NCI-H1436 treated with DMSO at 0.1 percent for 48 hours (cell line): Measurements from ENCODE around the gene TBL1XR1.
"Not testable (repeated sequence)": the region's sequence is repeated elsewhere in the genome, so short reads cannot be mapped to it uniquely, and the experiment has no call there.

Source experiments
- DNase-seq: peaks from one replicate; lab custom pipeline; 2025; lab: John Stamatoyannopoulos, UW

Gene TBL1XR1

DNA sequence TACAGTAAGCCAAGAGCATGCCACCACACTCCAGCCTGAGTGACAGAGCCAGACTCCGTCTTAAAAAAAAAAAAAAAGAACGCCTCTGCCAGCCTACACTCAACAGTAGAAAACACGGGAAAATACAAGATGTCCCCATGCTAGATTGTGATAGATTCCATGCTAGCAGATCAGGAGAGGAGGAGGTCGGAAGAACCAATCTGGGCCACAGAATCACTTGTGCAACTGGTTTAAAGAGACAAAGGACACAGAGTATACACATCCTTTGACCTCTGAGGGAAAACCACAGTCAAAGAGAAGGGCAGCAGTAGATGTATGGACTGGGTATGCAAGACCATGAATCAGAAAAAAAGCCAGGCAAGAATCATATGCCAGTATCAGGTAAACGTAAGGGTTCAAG is 15.9 kb downstream of the TBL1XR1 start:
- no peak for DNase-seq

DNA sequence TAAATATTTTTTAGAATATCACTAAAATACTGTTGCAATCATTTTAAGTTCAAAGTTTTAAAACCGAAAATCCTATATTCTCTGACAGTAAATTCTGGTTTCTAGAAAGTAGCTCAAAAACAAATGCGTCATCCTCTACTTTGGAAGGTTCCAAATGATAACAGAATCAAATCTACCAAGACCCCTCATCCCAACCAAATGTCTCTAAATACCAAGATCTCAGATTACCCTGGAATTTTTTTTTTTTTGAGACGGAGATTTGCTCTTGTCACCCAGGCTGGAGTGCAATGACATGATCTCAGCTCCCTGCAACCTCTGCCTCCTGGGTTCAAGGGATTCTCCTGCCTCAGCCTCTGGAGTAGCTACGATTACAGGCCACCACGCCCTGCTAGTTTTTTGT is 16.8 kb downstream of the TBL1XR1 start:
- no peak for DNase-seq

DNA sequence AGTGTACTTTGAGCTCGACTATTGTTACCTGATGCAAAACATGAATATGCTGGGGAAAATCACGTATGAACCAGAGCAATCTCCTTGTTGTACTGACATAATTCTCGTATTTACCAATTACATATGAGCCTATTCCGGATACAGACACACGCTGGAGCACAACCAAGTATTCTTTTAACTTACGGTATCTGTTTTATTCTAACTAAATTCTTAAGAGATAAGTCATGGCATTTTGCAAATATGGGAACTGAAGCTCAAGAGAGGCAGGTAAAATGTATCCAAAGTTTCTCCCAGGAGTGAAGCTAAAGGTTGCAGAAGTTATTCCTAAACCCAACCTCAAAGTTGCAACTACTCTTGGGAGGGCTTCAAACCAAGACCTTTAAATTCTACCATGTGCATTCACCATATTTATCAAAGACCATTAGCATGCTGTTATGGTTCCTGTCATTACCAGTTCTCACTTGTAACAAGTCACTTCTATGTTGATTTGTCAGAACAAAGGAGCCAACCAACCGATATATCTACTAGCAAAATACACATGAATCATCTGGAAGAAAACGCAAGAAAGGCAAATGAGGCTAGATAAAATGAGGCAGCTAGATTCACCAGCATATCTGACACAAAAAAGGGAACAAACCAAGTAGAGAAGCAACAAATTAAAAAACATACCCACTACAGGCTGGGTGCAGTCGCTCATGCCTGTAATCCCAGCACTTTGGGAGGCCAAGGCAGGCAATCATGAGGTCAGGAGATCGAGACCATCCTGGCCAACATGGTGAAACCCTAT is 17.8 kb downstream of the TBL1XR1 start:
- no peak for DNase-seq

DNA sequence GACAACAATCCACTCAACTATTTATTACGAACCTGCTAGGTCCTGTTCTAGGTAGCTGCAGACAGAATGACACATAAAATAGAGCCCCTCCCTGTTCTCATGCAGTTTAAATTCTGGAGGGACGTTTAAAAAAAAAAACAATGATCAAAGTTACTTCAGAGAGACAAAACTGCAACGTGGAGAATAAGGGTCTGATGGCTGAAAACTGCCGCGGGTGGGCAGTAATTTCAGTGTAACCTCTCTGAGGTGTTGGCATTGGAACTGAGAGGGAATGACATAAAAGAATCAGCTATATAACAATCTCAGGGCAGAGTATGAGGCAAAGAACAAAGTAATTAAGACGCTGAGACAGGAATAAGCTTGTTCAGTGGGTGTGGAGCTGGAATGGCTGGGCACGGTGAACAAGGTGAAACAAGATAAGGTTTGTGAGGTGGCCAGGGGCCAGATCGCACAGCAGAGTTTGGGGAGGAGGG is 19.5 kb downstream of the TBL1XR1 start:
- DNase-seq = no peak

DNA sequence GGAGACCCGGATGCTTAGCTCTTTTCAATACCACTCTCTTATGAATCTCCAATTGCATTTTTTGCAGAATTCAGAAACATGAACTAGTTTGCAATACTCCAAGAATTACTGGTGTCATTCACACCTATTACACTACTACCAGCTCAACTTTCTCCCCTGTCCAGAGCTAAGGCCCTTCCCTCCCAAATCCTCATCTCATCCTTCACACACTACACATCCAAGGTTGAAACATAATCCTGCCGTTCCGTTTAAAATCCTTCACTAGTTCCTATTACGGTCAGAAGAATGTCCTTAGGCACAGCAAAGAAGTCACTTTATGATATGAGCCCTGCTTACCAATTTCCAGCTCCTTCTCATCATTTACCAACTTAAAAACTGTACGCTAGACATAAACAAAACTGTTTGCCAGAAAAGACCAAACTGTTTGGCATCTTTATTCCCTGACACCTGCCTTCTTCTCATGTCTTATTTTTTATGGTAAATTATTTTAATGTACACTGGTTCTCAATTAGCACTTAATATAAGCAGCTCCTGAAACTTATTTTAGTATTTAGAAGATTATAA is 22.6 kb downstream of the TBL1XR1 start:
- DNase-seq = no peak

DNA sequence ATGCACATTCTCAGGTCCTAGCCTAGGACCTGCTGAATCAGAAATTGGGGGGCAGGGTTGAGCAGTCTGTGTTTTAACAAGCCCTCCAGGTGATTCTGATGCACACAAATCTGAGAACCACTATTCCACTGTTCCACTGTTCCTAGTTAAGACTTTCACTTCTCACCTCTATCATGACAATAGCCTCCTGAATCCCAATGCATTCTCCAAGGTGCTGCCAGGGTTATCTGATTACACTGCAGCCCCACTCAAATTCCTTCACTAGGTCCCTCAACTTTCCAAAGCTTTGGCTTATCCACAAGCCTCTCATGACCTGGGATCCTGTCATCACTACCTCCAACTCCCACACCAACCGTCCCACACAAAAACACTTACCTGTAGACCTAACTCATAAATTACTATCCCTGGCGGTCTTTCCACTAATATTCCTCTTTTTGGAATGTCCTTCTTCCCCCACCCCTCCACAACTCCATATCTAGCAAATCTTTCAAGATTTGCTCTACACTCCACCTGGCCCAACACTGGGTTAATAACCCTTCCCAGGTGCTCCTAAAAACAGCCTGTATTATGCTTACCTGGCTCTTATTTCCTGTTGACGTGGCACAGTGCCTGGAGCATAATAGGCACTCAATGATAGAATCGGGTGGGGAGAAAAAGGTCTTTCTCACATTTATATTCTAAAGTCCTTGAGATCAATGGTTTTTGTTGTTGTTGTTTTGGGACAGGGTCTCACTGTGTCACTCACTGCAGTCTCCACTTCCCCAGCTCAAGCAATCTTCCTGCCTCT is 27.2 kb downstream of the TBL1XR1 start:
- DNase-seq = no peak

DNA sequence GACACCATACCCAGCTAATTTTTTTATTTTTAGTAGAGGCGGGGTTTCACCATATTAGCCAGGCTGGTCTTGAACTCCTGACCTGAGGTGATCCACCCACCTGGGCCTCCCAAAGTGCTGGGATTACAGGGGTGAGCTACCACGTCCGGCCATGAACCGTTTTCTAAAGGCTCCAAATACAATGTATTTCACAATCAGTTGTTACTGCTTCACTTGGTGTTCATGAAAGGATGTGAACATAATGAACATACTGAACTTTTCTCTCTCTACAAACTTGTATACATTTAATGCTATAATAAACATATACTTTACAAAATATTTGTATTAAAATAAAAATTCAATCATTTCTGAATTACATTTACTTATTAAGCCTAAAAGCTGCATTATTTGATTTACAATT is 28.9 kb downstream of the TBL1XR1 start:
- DNase-seq = no peak

DNA sequence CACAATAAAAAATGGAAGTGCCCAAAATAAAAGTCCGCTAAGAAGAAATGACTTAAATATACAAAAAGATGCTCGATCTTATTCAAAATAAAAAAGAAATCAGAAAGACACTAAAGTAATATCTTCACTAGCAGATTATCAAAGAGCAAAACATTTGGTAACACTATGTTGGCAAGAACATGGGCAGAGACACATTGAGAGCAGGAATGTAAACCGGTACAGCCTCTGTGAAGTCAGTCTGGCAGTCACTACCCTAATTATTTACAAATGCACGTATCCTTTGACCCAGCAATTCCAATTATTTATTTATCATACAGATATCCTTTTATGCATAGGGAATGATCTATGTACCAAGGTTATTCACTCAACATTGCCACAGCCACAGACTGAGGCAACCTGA is 34.5 kb downstream of the TBL1XR1 start:
- no peak for DNase-seq

DNA sequence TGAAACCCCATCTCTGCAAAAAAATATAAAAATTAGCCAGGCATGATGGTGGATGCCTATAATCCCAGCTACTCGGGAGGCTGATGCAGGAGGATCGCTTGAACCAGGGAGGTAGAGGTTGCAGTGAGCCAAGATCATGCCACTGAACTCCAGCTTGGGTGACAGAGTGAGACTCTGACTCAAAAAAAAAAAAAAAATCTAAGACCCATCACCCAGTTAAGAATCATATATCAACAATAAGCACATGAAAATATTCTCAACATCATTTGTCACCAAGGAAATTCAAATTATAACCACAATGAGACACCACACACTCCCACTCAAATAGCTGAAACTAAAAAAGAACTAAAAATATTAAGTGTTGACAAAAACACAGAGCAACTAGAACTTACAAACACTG is 35.7 kb downstream of the TBL1XR1 start:
- DNase-seq = not testable (repeated sequence)

DNA sequence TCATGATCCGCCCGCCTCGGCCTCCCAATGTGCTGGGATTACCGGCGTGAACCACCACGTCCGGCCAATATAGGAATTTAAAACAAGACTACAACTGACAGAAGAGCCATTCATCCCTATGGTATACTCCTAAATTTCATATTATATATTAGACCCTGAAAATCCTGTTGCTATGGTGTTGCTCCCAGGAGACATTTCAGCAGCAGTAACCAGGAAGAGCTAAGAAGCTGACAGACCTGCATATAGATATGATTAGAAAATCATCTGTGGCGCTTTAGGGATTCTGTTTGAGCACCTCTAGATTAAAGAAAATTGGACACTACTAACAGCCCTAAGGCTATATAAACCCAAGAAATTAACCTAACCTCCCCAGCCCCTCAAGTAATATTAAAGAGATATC is 38.8 kb downstream of the TBL1XR1 start:
- no peak for DNase-seq

DNA sequence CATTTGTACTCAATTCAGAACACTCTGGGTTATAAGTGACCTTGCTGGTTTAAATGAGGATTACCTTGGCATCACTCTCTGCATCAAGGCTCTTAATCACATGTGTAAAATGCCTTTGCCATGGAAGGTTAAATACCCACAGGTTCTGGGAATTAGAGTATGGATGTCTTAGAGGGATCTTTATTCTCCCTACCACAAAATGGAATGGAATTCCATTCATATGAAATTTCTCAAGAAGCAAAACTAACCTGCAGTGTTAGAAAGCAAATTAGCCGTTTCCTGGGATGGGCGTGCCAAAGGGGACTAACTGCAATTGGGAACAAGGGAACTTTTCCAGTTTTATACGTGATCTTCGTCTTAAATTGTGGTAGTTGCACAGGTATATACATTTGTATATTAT is 39.8 kb downstream of the TBL1XR1 start:
- DNase-seq = no peak

DNA sequence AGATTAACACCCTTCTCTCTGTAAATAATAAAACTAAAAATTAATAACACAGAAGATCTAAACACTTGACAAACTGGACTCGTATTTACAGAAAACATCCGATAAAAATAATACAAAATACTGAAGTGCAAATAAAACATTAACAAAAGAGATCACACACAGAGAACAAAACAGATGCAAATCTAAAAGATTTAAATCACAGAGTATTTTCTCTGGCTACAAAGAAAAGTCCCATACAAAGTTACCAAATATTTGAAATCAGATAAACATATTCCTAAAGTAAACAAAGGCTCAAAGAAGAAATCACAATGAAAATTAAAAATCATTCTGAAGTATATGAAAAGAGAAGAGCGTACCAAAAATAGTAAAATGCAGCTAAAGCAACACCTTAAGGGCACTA is 42.5 kb downstream of the TBL1XR1 start:
- no peak for DNase-seq

DNA sequence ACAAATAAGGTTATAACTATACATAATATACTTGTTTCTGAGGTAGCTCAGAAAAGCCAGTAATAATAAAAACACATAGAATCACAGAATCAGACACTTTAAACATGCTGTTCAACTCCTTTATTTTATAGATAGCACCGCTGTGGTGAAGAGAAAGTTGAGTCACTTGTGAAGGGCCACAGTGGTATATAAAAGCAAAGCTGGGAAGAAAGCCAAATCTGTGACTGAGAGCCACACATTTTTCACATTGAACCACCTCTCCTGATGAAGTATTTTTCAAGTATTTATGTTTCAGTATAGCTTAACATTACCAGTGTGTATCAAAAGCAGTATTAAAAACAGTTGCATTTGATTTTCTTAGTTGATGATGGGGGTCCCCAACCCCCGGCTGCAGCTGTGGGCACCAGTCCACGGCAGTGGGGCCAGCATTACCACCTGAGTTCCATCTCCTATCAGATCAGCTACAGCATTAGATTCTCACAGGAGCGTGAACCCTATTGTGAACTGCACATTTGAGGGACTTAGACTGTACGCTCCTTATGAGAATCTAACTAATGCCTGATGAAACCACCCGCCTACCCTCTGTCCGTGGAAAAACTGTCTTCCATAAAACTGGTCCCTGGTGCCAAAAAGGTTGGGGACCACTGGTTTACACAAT is 46.2 kb downstream of the TBL1XR1 start:
- DNase-seq = peak; percentile 46

DNA sequence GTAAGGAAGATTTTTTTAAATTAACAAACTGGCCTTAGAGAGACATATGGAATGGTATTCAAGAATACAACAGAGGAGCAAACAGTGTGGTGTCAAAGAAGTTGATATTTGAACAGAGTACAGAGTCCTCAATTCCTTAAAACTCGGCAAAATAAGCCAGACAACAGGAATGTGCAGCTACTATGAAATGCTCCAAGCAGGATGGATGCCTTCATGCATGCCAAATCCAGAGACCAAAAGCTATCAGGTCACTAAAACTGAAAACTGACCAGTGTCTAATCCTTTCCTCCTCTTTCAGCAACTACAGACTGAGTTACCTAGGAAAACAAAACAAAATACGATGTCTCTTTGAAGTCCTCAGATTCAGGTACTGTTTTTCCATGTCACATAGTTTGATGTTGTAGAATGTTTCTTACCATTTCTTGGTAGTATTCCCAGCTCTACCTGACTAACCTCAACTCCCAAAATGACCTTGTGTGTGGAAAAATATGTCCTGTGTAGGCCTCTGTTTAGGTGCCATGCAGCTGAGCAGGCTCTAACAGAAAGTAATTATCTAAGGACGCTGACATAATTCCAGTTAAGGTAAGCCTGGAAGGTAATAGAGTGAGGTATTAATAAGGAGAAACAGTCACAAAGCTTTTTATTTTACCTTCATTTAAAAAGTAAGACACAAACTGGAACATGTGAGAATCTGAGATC is 46.9 kb downstream of the TBL1XR1 start:
- no peak for DNase-seq

DNA sequence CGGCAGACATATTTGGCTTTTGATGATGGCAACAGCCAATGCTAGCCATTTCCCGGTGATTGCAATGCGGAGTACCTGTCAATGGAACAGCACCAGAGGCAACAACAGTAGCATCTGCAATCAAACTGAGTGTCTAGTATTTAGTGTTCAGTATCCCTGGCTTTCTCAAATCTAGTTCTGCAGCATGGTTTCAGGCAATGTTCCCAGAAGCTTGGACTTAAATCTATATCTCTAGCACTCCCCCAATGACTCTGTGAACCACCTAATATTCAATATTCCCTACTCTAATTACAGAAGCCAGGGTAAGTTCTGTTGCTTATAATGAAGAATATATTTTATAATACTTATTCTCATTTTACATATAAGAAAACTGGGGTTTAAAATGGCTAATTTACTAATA is 48.2 kb downstream of the TBL1XR1 start:
- no peak for DNase-seq

DNA sequence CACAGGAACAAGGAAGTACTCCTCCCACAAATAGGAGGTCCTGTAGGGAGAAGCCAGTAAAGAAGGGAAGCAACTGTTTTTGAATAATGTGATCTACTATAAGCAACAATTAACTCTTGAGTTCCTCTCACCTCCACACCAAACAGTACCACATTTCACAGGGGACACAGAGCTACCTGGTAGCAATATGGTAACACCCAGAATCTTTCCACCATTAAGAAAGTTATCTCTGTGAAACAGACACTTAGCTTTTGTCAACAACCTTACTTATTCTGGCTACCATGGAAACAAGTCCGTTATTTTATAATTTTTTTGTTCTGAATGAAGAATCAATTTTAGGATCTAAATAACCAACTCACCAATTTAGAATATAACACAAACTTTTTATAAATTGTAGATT is 49.5 kb downstream of the TBL1XR1 start:
- no peak for DNase-seq

DNA sequence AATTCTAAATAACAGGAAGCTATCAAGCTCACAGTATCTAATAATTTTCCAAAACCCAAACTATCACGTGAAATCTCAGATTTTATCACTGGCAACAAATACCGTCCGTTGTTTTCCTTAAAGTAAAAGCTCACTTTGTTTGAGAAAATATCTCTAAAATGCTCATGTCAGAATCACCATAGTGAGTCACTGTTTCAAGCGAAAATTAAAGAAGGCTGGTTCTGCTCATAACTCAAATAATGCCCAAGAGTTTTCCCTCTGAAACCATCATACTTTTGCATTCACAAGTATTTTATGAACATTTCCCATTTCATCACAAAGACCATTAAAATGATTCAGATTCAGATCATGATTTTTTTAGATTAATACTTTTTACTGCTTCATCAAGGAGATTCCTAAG is 50.6 kb downstream of the TBL1XR1 start:
- no peak for DNase-seq

DNA sequence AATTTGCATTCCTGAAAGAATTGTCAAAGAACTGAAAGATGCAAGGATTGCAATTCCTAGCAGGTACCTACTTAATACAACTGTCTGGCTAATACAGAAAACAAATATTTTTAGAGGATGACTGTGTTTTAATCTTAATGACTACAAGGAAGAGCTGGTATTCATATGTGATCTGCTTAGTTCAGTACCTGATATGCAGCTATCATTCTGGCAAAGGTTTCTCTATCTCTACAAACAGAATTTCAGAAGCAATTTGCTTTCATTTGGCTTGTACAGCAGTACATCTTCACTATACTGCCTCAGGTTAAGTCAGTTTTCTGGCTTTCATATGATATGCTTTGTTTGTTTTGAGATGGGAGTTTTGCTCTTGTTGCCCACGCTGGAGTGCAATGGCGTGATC is 51.3 kb downstream of the TBL1XR1 start:
- DNase-seq = no peak

DNA sequence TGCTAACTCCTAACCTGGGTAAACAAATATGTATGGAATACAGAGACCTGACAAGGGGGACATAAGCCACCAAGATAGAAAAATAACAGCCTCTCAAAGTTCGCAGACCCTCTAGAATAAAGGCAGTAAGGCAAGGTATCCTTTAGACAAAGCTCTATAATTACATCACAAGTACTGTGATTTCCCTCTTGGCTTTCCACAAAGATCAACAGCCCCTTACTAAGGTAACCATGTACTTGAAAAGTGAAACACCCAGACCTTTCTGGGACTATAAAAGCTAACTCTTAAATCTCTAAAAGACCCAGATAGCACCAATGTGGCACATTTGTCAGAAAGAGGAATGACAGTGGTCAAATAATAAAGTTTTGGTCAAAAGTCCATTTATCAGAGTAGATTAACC is 51.9 kb downstream of the TBL1XR1 start:
- no peak for DNase-seq

DNA sequence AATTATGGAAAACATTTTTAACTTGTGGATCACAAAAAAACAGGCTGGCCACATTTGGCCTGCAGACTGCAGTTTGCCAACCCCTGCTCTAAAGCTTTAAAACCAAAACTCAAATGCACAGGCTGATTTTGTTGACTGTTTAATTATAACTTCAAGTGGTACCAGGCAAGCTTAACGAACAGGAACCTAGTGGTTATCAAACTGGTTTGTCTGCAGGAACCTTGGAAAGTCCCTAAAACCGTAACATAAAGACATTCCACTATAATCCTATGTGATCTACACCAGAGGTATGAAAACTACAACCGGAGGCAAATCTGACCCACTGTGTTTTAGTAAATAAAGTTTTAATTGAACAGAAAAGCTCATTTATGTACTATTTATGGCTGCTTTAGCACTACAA is 52.4 kb downstream of the TBL1XR1 start:
- no peak for DNase-seq

DNA sequence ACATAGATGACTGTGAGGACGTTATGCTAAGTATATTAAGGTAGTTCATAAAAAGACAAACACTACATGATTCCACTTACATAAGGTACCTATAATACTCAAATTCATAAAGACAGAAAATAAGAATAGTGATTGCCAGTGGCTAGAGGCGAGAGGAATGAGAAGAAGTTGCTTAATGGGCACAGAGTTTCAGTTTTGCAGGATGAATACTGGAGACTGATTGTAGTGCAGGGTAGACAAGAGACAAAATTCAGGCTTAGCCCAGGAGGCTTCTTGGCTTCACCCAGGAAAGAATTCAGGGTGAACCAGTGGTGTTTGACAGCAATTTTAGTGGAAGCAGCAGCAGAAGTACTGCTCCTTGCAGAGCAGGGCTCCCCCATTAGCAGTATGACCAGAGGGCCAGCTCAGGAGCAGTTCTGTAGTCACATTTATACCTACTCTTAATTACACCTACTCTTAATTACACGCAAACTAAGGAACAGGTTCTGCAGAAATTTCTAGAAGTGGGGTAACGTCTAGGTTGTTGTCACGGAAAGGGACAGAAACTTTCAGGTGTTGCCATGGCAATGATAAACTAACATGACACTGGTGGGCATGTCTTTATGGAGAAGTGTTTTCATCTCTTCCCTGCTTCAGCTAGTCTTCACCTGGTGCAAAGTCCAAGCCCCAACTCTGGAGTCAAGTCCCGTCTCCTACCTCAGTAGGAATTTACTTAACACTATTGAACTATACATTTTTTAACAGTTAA is 55.2 kb downstream of the TBL1XR1 start:
- no peak for DNase-seq
